GM21367 (cell line): ENCODE results near the gene RASGEF1B.
A peak's percentile ranks its signal among the peaks of the same experiment; 100 is the strongest.
"Not testable (repeated sequence)": the region's sequence is repeated elsewhere in the genome, so short reads cannot be mapped to it uniquely, and the experiment has no call there.

ENCODE experiments used
- ATAC-seq: cut with Tn5 transposase; IDR thresholded peaks from one replicate; pipeline ENCODE4 v1.9.1; 2021; ENCODE audit not compliant: unreplicated experiment

RASGEF1B gene

DNA sequence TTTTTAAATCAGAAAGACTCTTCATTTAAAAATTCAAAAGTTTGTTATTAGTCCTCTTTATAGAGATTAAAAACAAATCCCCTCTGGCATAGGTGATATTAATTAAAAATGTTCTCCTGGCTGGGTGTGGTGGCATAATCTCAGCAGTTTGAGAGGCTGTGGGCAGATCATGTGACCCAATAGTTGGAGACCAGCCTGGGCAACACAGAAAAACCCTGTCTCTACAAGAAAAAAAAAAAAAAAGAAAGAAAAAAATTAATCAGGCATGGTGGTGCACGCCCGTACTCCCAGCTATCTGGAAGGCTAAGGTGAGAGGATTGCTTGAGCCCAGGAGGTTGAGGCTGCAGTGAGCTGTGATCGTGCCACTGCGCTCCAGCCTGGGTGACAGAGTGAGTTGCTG lies 38.9 kb downstream of the RASGEF1B start:
- ATAC-seq: no peak

DNA sequence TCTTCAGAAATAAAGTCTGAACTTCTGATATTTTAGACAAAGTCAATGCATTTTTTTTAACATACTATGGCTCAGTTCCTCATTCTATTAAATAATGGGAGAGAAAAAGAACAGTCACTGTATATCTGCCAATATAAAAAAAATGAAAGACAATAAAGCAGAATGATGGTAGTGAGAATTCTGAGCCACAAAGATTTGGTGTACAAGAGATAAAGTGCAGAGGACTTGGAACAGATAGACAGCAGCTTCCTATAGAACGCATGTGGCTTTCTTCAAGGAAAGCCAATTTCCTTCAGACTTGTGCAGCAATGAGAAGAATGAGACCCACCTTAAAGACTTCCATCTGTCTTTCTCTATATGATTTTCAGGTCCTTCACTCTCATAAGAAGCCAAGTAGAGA lies 39.7 kb downstream of the RASGEF1B start:
- no peak for ATAC-seq

DNA sequence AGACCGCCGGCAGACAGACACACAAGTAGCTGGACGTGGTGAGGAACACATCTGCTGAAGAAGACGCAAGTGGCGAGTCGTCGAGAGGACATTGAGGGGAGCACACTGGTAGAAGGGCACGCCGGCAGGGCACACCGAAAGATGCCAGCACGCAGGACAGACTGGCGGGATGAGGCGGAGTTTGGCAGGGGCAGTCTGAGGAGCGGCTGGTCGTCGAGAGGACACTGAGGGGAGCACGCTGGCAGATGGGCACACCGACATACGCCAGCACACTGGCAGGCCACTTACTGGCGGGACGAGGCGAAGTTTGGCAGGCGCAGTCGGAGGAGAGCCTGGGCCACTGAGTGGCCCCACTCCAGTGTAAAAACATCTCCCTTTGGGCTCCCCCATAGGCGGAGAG lies 42.1 kb downstream of the RASGEF1B start:
- ATAC-seq: no peak

DNA sequence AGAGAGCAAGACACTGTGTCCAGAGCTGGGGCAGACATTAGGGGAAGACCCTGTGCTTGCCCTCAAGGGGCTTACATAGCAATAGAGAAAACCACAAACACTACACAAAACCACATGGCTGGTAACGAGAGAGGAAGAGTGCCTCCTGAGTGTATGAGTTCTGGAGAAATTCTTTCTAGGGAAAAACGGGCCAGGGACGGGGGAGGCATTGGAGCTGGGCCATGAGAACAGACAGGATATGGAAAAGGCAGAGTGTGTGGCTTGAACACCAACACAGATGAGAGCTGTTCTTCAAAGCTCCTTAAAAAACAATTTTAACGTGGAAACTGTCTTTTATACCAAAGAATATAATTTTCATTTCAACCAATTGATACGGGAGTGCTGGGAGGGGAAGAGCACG lies 42.7 kb downstream of the RASGEF1B start:
- no peak for ATAC-seq

DNA sequence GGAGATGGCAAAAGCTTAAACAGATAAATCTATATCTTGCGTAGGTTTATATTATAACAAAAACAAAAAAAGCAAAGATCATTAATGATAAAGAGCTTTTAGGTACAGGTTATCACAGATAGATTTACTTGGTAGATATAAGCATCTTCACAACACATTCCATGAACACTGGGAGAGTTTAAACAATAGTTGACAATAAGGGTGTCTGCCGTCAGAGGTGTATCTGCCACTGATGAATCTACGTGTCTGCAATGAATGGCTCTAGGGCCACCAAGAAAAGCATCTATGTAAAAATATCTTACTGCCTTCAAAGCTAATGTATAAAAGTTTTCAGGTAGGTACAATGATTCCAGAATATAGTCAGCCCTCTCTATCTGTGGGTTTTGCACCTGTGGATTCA lies 43.7 kb downstream of the RASGEF1B start:
- no peak for ATAC-seq

DNA sequence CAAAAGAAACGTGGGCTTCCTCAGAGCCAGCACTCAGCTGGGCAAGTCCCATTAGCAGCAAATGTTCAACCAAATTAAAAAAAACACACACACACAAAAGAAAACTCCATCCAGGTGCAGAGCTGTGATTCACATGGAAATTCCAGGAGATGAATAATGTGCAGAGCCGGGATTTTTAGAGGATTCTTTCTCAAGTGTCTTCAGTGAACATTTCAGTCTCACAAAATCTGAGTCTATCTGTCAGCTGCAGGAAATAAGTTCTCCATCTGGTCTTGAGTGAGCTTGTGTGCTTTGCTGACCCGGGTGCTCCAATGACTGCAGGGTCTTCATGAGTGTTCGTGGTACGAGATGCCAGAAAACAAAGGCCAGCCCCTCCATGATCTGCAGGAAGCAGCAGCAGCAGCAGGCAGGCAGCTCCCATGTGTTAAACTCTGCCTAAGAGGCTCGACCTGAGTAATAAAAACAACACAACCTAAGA lies 44.3 kb downstream of the RASGEF1B start:
- ATAC-seq: no peak

DNA sequence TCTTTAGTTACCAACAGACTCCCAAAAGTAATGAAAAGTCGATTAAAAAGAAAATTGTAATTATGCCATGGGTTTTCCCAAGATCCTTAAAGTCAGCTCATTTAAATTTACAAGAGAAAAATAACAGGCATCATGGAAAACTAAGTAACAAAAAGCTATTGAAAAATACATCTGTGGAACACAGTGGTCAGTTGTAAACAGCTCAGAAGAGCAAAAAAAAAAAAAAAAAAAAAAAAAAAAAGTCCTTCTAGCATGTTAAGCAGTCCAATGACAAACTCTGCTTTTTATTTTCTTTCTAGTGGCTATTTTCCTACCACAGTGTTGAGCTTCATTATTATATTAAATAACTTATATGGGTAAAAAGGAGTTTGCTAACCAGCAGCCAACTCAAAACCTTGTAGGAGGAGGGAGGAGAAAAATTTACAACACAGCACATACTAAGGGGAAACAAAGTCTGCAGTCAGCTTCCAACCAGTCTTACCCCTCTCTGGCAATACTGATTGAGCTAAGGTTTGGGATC lies 44.9 kb downstream of the RASGEF1B start:
- ATAC-seq: no peak

DNA sequence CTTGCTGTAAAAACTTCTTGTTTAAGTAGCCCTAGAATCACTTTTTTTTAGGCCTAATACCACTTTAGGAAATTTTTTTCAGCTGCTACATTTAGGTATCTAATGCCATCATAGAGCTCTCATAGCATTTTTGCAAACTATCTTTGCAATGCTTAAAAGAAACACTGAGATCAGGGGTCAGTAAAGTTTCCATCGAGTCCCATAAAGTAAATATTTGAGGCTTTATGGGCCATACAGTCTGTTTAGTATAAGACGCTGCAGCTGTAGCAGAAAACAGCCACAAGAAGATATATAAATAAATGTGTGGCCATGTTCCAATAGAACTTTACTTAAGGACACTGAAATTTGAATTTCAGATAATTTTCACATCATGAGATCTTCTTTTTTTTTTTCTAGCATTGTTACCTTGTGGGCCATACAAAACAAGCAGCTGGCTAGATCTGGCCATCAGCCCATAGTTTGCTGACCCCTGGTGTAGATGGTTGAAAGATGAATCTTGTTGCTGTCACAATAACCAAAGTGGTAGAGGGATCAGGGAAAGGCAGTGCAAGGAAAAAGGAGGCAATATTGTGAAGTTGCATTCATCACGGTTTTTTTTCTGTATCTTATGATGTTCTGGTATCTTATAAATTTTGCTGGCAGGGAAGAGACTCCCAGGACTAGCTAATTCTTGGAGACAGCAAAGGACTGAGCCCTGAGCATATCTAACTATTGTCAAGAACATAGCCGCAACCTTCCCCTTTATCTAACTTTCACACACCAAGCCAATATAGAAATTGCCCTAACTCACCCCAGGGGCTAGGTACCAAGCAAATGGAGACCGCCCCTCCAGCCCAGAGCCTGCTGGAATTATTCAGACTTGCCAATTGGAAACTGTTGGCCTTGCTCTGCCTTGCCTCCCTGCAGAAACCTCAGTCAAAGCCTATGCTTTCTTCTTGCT lies 46.6 kb downstream of the RASGEF1B start:
- no peak for ATAC-seq

DNA sequence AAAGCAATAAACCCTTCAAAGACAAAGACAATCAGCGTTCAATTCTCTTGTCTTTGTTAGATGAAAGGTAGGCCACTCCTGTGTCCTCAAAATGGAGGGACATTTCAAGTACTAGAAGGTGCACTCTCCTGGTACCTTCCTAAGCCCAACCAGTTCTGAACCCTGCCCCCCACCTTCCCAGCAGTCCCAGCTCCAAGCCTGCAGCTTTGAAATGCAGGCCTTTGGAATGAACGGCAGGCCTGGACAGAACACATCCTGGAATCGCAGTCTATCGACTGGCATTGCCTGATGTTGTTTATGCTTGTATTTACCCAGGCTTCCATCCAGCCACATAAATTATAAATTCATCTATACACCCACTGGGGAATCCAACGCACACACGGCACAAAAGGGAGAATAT lies 47.4 kb downstream of the RASGEF1B start:
- ATAC-seq: no peak

DNA sequence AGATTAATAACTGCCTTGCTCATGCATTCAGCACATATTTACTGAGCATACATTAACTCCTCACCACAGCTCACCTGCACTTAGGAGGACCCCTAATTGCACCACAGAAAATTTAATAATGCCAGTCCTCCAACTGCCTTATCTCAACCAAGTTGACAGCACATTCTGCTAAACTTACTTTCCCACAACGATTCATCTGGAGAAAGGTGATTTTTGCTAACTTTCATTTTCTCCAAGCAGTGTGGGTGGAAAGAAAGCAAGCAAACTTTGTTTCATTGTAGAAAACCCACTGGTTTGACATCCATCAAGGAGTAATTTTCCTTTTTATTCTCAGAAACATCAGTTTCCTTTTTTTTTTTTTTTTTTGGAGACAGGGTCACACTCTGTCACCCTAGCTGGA lies 49.1 kb downstream of the RASGEF1B start:
- no peak for ATAC-seq

DNA sequence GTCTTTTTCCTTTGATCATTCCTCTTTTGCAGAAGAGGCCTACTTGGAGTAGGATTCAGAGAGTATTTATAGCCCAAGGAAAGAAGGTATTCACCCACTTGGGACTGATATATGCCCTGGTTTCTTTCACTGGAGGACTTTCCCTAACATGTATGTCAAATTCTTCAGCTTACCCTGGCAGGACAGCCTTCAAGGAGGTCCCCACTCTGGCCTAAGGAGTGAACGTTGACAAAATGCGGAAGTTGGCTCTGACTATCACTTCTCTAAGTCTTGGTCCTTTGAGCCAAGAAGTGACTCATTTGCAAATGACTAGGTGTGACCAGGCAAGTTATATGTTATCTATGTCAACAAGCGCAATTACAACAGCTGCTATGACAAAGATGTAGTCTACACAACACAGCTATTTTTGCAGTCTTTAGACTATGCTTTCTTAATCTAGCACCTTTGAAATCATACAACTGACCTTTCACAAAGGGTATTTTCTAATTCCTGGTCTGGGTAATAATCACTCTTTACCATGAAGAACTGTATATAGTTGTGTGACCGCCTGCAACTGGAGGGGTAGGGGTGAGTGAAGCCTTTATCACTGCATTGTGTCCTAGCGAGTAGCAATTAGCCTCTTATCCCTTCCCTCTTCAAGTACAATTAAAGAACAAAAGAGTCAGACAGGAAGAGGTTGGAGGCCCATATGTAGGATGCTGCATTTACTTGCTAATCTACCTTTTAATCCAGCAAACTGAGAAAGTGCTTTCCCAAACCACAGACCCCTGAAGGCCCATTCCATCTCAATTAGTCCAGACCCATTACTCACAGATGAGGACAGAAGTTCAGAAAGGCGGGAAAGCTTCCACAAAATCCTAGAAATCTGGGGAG lies 50.1 kb downstream of the RASGEF1B start:
- ATAC-seq: peak; percentile 99

DNA sequence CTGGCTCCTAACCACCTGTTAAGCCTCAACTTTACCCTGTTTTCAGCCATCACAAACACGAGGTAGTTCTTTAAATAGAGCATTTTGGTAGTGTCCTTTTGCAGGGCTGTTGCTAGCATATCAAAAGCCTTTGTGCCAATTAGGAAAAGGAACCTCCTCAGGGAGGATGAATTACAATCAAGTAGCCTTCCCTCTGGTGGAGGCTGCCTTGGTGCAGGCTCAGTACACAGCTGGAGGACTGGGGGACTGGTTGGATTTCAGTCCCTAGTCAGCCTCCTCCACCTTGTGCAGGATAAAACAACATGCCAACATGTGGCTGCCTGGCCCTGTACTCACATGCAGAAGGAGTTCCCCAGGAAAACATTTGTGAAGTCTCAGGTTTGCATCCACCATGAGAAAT lies 53.1 kb downstream of the RASGEF1B start:
- ATAC-seq: no peak

DNA sequence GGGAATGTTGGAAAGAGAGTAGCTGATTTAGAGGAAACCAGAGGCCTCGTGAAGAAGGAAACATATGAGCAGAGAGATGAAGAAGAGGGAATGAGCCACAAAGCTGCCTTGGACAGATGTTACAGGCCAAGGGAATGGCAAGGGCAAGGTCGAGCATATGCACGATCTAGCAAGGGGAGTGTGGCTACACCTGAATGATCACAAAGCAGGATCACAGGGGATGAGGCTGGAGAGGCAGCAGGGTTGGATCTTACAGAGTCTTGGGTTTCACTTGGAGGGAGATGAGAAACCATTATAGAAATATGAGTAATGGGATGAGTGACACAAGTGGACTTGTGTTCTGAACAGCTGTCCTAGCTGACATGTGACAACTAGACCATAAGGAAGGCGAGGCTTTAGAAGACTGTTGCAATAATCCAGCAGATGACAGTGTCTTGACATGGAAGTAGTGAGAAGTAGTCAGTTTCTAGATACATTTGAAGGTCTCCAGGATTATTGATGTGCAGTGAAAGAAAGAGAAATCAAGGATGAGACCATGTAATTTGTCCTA lies 58.7 kb downstream of the RASGEF1B start:
- ATAC-seq: no peak

DNA sequence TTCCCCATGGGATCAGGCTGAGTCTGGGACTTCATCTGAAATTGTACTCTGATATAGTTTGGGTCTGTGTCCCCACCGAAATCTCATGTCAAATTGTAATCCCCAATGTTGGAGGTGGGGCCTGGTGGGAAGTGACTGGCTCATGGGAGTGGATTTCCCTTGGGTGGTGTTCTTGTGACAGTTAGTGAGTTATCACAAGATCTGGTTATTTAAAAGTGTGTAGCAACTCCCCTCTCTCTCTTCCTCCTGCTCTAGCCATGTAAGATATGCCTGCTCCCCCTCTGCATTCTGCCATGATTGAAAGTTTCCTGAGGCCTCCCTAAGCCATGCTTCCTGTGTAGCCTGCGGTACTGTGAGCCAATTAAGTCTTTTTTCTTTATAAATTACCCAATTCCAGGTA lies 61.0 kb downstream of the RASGEF1B start:
- no peak for ATAC-seq

DNA sequence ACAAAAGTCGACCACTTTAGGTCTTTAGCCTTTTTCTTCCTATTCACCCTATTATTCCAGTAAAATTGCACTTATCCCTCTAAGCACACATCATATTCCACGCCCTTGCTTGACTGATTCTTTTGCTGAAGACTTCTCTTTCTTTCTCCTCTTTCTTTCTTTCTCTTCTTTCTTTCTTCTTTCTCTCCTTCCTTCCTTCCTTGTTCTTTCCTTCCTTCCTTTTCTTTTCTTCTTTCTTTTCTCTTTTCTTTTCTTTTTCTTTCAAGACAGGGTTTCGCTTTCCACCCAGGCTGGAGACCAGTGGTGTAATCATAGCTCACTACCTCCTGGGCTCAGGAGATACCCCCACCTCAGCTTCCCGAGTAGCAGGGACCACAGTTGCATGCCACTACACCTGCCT lies 61.9 kb downstream of the RASGEF1B start:
- no peak for ATAC-seq

DNA sequence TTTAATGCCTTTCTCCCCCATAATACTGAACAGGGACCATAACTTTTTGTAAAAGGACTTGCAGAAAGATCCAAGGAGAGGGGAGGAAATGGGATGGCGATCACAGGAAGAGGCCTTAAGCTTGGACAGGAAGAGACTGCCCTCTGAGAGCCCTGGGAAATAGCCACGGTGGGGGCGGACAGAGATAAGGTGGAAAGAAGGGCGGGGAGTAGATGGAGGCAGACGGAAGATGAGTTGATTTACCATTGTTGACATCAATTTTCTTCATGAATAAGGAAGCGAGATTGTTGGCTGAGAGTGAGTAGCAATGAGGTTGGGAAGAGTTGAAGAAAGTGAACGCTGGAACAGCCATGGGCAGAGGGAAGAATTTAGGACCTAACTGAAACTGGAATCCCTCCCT lies 63.4 kb downstream of the RASGEF1B start:
- ATAC-seq: no peak

DNA sequence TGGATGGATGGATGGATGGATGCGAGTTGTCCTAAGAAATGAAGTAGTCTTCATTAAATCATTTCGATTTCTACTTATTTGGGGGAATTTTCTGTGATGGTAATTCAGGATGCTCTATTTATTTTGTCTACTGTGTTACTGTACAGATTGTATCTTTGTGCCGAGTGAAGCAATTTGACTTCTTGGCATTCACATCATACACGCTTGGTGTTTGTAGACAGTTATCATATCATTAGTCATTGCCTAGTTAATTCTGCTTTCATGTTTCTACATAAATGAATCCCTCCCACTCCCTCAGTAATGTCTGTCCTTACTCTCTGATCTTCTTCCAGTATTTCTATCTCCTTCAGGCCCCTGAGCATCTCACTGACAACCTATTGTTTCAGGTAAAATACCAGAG lies 64.0 kb downstream of the RASGEF1B start:
- ATAC-seq: no peak

DNA sequence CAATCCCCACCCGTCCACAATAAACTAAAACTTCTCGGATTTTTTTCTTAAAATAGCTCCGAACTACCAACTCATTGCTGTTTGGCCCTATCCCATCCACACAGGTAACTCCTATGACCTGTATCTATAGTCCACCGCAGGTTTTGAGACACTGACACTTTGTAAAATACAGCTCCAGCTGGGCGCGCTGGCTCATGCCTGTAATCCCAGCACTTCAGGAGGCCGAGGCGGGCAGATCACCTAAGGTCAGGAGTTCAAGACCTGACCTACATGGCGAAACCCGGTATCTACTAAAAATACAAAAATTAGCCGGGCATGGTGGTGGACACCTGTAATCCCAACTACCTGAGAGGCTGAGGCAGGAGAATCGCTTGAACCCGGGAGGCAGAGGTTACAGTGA lies 65.2 kb downstream of the RASGEF1B start:
- ATAC-seq: not testable (repeated sequence)

DNA sequence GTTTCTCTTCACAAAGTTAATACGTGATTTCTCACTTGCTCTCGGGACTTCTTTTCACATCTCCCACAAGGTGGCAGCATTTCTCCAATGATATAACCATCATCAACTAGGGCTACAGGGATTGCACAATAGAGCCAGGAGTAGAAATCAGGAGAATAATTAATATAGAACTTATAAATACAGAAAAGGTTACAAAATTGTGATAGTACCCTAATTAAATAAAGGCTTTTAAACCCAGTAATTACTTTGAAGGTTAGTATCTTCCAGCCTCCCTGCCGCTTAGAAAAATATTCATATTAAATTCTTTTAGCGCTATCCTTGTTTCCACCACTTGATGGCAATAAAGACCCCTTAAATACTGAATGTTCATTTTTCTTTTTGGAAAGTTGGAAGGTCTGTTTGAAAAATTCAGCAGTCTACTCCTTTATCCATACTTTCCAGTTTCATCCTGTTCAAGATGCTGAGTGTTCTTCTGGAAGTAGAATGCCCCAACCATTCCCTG lies 65.8 kb downstream of the RASGEF1B start:
- peak; percentile 77 for ATAC-seq

DNA sequence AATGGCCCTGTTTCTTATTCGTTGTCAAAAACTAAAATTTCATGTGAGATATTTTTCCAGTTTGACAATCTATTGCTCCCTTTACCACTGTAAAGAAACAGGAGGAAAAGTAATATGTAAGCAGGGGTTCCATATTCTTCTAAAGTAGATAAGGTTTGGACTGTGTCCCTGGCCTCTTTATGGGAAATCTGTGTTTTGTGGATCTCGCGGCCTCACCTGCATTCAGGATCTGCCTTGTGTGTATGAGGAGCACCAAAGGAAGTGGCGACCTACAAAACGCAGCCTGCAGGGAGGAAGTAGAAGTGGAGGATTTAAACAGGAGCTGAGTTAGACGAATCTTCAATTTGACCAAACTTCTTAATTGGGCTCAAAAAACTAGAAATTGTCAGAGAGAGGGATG lies 67.0 kb downstream of the RASGEF1B start:
- no peak for ATAC-seq

DNA sequence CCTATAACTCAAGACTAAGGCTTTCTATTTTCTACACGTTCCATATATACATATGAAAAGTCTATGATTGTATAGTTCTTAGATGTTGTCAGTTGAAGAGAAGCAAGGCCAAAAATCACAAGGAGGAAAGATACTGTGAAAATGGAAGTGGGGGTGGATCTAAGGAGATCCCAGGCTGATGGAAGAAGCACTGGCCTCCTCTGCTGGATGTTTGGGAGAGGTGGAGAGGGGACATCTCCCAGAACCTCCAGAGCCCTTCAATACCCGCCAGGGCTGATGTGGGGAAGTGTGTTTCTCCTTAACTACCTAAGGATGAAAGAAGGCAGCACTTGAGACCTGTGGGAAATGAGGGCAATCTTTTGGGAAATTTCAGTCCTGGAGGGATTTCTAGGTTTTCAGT lies 67.4 kb downstream of the RASGEF1B start:
- ATAC-seq: no peak
